NT2/D1 (cell line): ENCODE measurements around the gene PHLDB3.

ENCODE experiments used
- YY1 ChIP-seq: IDR thresholded peaks from 2 replicates; pipeline ENCODE4 v1.6.1; 2011; ENCODE audit not compliant: insufficient read length, insufficient read depth
- ZNF274 ChIP-seq: IDR thresholded peaks from 2 replicates; pipeline ENCODE4 v1.6.1; 2011; ENCODE audit warnings: mild to moderate bottlenecking, low read depth, low read length

DNA sequence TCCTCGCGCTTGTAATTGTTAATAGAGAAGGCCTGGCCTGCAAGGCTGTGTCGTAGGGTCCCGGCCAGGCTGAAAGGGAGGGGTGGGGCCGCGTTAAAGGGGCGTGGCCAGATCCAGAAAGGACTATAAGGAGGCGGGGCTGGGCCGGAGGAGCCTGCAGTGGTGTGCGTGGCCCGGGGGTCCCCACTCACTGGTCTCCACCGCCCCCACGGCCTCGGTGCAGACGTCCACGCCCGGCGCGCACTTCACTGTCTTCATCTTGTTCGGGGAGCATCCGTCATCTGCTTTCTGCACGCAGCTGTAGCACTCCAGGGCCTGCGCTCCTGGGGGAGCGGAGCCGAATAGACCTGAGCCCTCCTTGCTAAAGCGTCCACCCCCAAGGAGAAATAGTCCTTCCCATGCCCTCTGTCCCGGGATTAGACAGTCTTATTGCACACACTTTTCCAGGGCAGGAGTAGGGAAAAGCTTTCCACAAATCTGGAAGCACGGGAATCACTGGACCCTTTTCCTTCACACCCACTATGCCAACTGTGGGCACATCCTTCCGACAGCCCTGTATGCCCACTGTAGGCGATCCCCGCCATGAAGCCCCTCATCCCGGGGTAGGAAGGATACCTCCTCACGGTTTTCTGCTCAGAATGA lies 40.3 kb downstream of the PHLDB3 start:
- TF ChIP-seq ZNF274 (no peak), YY1 (no peak)
